Esophagus muscularis mucosa (tissue), 4 donors: ENCODE data around the gene XPO4.

Experiments used
- EP300 ChIP-seq: sonication (generic); formaldehyde crosslinking; IDR thresholded peaks from one replicate; pipeline ENCODE4 v1.6.1; 2017; ENCODE audit warnings: antibody characterized with exemption
- POLR2A ChIP-seq: fragments of 450-650 bp; IDR thresholded peaks from one replicate; pipeline ENCODE4 v1.6.1; 2017; ENCODE audit warnings: antibody characterized with exemption, moderate library complexity, mild to moderate bottlenecking, low read depth
- POLR2AphosphoS5 ChIP-seq, 2 donors: sonication (generic); formaldehyde crosslinking; IDR thresholded peaks; one replicate each; pipeline ENCODE4 v1.6.1; 2017; ENCODE audit warnings: antibody characterized with exemption in 2 of 2
- TF ChIP-seq, protein P1 (sequence below), 3 experiments: fragments of 200-600 bp in 2 of 3; fragments of 450-650 bp in 1 of 3; sonication (generic) in 2 of 3; IDR thresholded peaks; one replicate each; pipeline ENCODE4 v1.5.1; 2017 to 2019; ENCODE audit warnings: antibody characterized with exemption in 3 of 3, mild to moderate bottlenecking in 2 of 3, moderate library complexity in 1 of 3

GRCh38 chr13:20840568-20840967 lies 62.0 kb downstream of the XPO4 start:
- TF ChIP-seq, protein P1, sequence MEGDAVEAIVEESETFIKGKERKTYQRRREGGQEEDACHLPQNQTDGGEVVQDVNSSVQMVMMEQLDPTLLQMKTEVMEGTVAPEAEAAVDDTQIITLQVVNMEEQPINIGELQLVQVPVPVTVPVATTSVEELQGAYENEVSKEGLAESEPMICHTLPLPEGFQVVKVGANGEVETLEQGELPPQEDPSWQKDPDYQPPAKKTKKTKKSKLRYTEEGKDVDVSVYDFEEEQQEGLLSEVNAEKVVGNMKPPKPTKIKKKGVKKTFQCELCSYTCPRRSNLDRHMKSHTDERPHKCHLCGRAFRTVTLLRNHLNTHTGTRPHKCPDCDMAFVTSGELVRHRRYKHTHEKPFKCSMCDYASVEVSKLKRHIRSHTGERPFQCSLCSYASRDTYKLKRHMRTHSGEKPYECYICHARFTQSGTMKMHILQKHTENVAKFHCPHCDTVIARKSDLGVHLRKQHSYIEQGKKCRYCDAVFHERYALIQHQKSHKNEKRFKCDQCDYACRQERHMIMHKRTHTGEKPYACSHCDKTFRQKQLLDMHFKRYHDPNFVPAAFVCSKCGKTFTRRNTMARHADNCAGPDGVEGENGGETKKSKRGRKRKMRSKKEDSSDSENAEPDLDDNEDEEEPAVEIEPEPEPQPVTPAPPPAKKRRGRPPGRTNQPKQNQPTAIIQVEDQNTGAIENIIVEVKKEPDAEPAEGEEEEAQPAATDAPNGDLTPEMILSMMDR (IDR thresholded peaks at IDR 0.05) = no peak
- TF ChIP-seq POLR2AphosphoS5 (IDR thresholded peaks at IDR 0.05) (no peak), POLR2A (no peak), EP300 (no peak)
